ENCODE results near the gene PDE8B. TPM values are rescaled to one million over a fixed set of nuclear protein-coding genes. Genes with fewer than 3 reads are reported as not detected.

Gene PDE8B
- total and polyA plus RNA-seq, 4 donors, result 0.19 to 0.82 (median 0.49) TPM

DNA sequence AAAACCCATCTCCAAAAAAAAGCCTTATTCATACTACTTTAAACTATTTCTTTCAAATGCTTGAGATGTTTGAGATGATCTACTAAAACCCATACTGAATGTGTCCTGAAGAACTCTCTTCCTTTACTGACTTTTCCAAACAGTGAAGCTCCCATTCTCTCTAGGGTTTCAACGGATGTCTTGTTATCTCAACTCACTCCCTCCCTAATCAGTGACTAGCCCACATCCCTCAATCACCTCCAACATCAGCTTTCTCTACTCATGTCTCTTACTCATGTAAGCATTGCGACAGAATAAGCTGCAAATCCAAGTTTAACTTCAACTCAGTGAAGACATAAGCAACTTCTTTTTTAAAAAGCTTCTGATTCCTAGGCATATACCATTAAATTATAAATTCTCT is 239.5 kb downstream of the PDE8B start:
- WGBS, result 88% methylated on average over 2 of the region's 2 CpGs
- no peak overlapping the region for H3K27ac ChIP-seq (ENCODE audit: low read depth in 1 of 2, low read length in 2 of 2)
- no peak for DNase-seq (ENCODE audit: low spot score)
- TF ChIP-seq SP1 (IDR thresholded peaks at IDR 0.05) (no peak), TAF1 (conservative IDR thresholded peaks at IDR 0.05) (no peak), HNF4A (conservative IDR thresholded peaks at IDR 0.05) (no peak), RXRA (IDR thresholded peaks at IDR 0.05) (no peak), HNF4G (IDR thresholded peaks at IDR 0.05) (no peak), FOXA1 (IDR thresholded peaks at IDR 0.05) (no peak), YY1 (IDR thresholded peaks at IDR 0.05) (no peak), JUND (IDR thresholded peaks at IDR 0.05) (no peak), NR2F2 (IDR thresholded peaks at IDR 0.05) (no peak), FOXA2 (IDR thresholded peaks at IDR 0.05) (no peak), RAD21 (IDR thresholded peaks at IDR 0.05) (no peak)
- TF ChIP-seq, protein P1, sequence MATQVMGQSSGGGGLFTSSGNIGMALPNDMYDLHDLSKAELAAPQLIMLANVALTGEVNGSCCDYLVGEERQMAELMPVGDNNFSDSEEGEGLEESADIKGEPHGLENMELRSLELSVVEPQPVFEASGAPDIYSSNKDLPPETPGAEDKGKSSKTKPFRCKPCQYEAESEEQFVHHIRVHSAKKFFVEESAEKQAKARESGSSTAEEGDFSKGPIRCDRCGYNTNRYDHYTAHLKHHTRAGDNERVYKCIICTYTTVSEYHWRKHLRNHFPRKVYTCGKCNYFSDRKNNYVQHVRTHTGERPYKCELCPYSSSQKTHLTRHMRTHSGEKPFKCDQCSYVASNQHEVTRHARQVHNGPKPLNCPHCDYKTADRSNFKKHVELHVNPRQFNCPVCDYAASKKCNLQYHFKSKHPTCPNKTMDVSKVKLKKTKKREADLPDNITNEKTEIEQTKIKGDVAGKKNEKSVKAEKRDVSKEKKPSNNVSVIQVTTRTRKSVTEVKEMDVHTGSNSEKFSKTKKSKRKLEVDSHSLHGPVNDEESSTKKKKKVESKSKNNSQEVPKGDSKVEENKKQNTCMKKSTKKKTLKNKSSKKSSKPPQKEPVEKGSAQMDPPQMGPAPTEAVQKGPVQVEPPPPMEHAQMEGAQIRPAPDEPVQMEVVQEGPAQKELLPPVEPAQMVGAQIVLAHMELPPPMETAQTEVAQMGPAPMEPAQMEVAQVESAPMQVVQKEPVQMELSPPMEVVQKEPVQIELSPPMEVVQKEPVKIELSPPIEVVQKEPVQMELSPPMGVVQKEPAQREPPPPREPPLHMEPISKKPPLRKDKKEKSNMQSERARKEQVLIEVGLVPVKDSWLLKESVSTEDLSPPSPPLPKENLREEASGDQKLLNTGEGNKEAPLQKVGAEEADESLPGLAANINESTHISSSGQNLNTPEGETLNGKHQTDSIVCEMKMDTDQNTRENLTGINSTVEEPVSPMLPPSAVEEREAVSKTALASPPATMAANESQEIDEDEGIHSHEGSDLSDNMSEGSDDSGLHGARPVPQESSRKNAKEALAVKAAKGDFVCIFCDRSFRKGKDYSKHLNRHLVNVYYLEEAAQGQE (IDR thresholded peaks at IDR 0.05), result no peak
- TF ChIP-seq, protein P2, sequence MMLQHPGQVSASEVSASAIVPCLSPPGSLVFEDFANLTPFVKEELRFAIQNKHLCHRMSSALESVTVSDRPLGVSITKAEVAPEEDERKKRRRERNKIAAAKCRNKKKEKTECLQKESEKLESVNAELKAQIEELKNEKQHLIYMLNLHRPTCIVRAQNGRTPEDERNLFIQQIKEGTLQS (IDR thresholded peaks at IDR 0.05), result no peak
- TF ChIP-seq, protein P3, sequence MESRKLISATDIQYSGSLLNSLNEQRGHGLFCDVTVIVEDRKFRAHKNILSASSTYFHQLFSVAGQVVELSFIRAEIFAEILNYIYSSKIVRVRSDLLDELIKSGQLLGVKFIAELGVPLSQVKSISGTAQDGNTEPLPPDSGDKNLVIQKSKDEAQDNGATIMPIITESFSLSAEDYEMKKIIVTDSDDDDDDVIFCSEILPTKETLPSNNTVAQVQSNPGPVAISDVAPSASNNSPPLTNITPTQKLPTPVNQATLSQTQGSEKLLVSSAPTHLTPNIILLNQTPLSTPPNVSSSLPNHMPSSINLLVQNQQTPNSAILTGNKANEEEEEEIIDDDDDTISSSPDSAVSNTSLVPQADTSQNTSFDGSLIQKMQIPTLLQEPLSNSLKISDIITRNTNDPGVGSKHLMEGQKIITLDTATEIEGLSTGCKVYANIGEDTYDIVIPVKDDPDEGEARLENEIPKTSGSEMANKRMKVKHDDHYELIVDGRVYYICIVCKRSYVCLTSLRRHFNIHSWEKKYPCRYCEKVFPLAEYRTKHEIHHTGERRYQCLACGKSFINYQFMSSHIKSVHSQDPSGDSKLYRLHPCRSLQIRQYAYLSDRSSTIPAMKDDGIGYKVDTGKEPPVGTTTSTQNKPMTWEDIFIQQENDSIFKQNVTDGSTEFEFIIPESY (IDR thresholded peaks at IDR 0.05), result no peak
- TF ChIP-seq, protein P4, sequence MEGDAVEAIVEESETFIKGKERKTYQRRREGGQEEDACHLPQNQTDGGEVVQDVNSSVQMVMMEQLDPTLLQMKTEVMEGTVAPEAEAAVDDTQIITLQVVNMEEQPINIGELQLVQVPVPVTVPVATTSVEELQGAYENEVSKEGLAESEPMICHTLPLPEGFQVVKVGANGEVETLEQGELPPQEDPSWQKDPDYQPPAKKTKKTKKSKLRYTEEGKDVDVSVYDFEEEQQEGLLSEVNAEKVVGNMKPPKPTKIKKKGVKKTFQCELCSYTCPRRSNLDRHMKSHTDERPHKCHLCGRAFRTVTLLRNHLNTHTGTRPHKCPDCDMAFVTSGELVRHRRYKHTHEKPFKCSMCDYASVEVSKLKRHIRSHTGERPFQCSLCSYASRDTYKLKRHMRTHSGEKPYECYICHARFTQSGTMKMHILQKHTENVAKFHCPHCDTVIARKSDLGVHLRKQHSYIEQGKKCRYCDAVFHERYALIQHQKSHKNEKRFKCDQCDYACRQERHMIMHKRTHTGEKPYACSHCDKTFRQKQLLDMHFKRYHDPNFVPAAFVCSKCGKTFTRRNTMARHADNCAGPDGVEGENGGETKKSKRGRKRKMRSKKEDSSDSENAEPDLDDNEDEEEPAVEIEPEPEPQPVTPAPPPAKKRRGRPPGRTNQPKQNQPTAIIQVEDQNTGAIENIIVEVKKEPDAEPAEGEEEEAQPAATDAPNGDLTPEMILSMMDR (IDR thresholded peaks at IDR 0.05; ENCODE audit: low read depth, low read length, missing input control), result no peak
- H3K9me3 ChIP-seq (ENCODE audit: control insufficient read depth in 4 of 4, low read length in 3 of 4), result no peaks in the 10 kb centered on the region
- peaks cover 5 to 16% (median 7%) of the 10 kb centered on the region in 4 donors for H3K36me3 ChIP-seq (ENCODE audit: control insufficient read depth in 4 of 4, insufficient read depth in 3 of 4, low read depth in 1 of 4, low read length in 3 of 4)
- H3K27me3 ChIP-seq (ENCODE audit: control insufficient read depth in 4 of 4, insufficient read depth in 4 of 4, low read length in 3 of 4), result no peaks in the 10 kb centered on the region
- H3K4me1 ChIP-seq (ENCODE audit: control insufficient read depth in 4 of 4, insufficient read depth in 4 of 4, low read length in 3 of 4), result no peaks in the 10 kb centered on the region
- no peak overlapping the region for H3K4me3 ChIP-seq (ENCODE audit: low read depth in 1 of 3, low read length in 3 of 3)
- H3K9ac ChIP-seq (ENCODE audit: low read depth in 1 of 2, low read length in 2 of 2), result no peak overlapping the region

DNA sequence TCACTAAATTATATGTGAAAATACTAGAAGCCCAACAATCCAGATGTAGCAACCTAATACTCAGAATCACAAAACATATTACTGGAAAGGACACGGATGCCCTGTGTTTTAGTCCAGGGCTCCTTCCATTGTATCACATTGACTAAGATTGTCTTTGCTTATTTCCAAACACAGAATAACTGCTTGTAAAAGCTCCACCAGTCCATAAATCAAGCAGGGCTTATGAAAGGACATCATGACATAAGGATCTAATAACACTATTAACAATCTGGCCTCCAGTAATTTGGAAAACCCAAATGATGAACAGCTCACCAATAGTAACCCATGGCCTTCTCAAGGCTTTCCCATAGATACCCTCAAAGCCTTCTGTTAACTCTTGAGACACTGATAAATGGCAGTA is 241.9 kb downstream of the PDE8B start:
- no peaks in the 10 kb centered on the region for H3K4me1 ChIP-seq (ENCODE audit: control insufficient read depth in 4 of 4, insufficient read depth in 4 of 4, low read length in 3 of 4)
- no peaks in the 10 kb centered on the region for H3K9me3 ChIP-seq (ENCODE audit: control insufficient read depth in 4 of 4, low read length in 3 of 4)
- 98% methylated on average over 1 of the region's 1 CpG for WGBS
- H3K27ac ChIP-seq (ENCODE audit: low read depth in 1 of 2, low read length in 2 of 2), result no peak overlapping the region
- no peak overlapping the region for H3K4me3 ChIP-seq (ENCODE audit: low read depth in 1 of 3, low read length in 3 of 3)
- no peak for DNase-seq (ENCODE audit: low spot score)
- no peaks in the 10 kb centered on the region for H3K27me3 ChIP-seq (ENCODE audit: control insufficient read depth in 4 of 4, insufficient read depth in 4 of 4, low read length in 3 of 4)
- H3K9ac ChIP-seq (ENCODE audit: low read depth in 1 of 2, low read length in 2 of 2), result no peak overlapping the region
- H3K36me3 ChIP-seq (ENCODE audit: control insufficient read depth in 4 of 4, insufficient read depth in 3 of 4, low read depth in 1 of 4, low read length in 3 of 4), result peaks cover 5 to 17% (median 7%) of the 10 kb centered on the region in 4 donors
- TF ChIP-seq HNF4A (conservative IDR thresholded peaks at IDR 0.05) (no peak), FOXA2 (IDR thresholded peaks at IDR 0.05) (no peak), EGR1 (IDR thresholded peaks at IDR 0.05; ENCODE audit: low read depth in 2 of 2) (no peak), RAD21 (IDR thresholded peaks at IDR 0.05) (no peak), RXRA (IDR thresholded peaks at IDR 0.05) (no peak), JUND (IDR thresholded peaks at IDR 0.05) (no peak), NR2F2 (IDR thresholded peaks at IDR 0.05) (no peak), SP1 (IDR thresholded peaks at IDR 0.05) (no peak), HNF4G (IDR thresholded peaks at IDR 0.05) (no peak)
- TF ChIP-seq, protein P5, sequence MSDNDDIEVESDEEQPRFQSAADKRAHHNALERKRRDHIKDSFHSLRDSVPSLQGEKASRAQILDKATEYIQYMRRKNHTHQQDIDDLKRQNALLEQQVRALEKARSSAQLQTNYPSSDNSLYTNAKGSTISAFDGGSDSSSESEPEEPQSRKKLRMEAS (IDR thresholded peaks at IDR 0.05), result no peak
- TF ChIP-seq, protein P2 (IDR thresholded peaks at IDR 0.05), result no peak
- TF ChIP-seq, protein P3 (IDR thresholded peaks at IDR 0.05), result no peak
- TF ChIP-seq, protein P1 (IDR thresholded peaks at IDR 0.05), result no peak
